ENCODE measurements around the gene GRAMD4.

DNA sequence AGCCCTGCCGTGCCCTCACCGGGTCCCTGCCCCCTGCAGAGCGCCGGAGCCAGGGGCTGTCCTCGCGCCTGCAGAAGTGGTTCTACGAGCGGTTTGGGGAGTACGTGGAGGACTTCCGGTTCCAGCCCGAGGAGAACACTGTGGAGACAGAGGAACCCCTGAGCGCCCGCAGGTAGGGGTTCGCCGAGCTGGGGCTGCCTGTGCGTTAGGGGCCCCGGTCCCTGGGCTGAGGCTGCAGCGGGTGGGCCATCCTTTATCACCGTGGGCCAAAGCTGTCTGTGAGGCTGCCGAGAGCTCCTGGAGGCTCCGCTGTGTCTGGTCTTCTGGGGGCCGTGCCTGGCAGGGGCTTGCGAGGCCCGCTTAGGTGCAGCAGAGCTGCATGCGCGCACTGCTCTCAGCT lies 42.8 kb downstream of the GRAMD4 start:
- TF ChIP-seq, protein P1, sequence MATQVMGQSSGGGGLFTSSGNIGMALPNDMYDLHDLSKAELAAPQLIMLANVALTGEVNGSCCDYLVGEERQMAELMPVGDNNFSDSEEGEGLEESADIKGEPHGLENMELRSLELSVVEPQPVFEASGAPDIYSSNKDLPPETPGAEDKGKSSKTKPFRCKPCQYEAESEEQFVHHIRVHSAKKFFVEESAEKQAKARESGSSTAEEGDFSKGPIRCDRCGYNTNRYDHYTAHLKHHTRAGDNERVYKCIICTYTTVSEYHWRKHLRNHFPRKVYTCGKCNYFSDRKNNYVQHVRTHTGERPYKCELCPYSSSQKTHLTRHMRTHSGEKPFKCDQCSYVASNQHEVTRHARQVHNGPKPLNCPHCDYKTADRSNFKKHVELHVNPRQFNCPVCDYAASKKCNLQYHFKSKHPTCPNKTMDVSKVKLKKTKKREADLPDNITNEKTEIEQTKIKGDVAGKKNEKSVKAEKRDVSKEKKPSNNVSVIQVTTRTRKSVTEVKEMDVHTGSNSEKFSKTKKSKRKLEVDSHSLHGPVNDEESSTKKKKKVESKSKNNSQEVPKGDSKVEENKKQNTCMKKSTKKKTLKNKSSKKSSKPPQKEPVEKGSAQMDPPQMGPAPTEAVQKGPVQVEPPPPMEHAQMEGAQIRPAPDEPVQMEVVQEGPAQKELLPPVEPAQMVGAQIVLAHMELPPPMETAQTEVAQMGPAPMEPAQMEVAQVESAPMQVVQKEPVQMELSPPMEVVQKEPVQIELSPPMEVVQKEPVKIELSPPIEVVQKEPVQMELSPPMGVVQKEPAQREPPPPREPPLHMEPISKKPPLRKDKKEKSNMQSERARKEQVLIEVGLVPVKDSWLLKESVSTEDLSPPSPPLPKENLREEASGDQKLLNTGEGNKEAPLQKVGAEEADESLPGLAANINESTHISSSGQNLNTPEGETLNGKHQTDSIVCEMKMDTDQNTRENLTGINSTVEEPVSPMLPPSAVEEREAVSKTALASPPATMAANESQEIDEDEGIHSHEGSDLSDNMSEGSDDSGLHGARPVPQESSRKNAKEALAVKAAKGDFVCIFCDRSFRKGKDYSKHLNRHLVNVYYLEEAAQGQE (IDR thresholded peaks at IDR 0.05): no peak
- TF ChIP-seq, protein P2, sequence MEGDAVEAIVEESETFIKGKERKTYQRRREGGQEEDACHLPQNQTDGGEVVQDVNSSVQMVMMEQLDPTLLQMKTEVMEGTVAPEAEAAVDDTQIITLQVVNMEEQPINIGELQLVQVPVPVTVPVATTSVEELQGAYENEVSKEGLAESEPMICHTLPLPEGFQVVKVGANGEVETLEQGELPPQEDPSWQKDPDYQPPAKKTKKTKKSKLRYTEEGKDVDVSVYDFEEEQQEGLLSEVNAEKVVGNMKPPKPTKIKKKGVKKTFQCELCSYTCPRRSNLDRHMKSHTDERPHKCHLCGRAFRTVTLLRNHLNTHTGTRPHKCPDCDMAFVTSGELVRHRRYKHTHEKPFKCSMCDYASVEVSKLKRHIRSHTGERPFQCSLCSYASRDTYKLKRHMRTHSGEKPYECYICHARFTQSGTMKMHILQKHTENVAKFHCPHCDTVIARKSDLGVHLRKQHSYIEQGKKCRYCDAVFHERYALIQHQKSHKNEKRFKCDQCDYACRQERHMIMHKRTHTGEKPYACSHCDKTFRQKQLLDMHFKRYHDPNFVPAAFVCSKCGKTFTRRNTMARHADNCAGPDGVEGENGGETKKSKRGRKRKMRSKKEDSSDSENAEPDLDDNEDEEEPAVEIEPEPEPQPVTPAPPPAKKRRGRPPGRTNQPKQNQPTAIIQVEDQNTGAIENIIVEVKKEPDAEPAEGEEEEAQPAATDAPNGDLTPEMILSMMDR (IDR thresholded peaks at IDR 0.05): no peak
- TF ChIP-seq SREBF2 (IDR thresholded peaks at IDR 0.05): no peak
- TF ChIP-seq RAD21 (conservative IDR thresholded peaks at IDR 0.05 in 1 of 2, IDR thresholded peaks at IDR 0.05 in 1 of 2): no peak
- TF ChIP-seq NR3C1 (IDR thresholded peaks at IDR 0.05): no peak
